ENCODE measurements around the gene TTBK2. TPM values are rescaled to one million over a fixed set of nuclear protein-coding genes. Genes with fewer than 3 reads are reported as not detected.
A peak's percentile ranks its signal among the peaks of the same experiment; 100 is the strongest.

TTBK2 gene
- total RNA-seq, 2 donors from 2014 or later, result 6.8 to 9.1 TPM

GRCh38 chr15:42741710-42742109, 178.9 kb downstream of the TTBK2 start:
- no peak for DNase-seq
- H3K9ac ChIP-seq (ENCODE audit: low read depth in 2 of 2, low read length in 2 of 2), result no peak overlapping the region

DNA sequence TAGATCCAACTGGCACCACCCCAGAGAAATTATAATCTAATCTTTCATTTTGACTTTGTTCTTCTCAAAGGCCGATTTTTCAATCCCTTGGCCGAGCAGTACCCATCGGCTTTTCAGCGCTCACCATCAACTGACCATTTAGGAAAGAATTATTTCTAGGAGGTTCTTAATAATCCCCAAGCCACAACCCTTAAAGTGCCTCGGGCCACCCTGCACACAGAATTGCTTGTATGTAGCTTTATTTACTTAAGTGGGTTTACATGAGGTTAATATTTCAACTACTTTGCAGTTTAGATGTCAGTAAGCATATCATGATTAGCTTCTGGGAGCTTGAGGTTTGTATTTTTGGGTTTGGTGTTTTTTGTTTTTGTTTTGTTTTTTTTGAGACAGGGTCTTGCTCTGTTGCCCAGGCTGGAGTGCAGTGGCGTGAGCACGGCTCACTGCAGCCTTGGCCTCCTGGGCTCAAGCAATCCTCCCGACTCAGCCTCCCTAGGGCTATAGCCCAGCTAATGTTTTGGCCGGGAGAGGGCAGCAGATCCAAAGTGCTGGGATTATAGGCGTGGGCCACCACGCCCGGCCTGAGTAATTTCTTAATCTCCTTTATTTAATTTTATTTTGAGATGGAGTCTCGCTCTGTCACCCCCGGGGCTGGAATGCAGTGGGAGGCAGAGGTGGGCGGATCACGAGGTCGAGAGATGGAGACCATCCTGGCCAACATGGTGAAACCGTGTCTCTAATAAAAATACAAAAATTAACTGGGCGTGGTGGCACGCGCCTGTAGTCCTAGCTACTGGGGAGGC, 182.8 kb downstream of the TTBK2 start:
- peak overlapping the region; percentile 67 to 70 for H3K9ac ChIP-seq (ENCODE audit: low read depth in 2 of 2, low read length in 2 of 2)
- H3K9me3 ChIP-seq, result no peaks in the 10 kb centered on the region
- H3K27me3 ChIP-seq, result no peaks in the 10 kb centered on the region
- H3K27ac ChIP-seq, result peak overlapping the region; percentile 75
- peak overlapping the region; percentile 99 for H3K4me3 ChIP-seq
- peaks cover 4% of the 10 kb centered on the region for H3K36me3 ChIP-seq
- peaks cover 5% of the 10 kb centered on the region for H3K4me1 ChIP-seq
- peak; percentile 64 for DNase-seq
- TF ChIP-seq, protein P1, sequence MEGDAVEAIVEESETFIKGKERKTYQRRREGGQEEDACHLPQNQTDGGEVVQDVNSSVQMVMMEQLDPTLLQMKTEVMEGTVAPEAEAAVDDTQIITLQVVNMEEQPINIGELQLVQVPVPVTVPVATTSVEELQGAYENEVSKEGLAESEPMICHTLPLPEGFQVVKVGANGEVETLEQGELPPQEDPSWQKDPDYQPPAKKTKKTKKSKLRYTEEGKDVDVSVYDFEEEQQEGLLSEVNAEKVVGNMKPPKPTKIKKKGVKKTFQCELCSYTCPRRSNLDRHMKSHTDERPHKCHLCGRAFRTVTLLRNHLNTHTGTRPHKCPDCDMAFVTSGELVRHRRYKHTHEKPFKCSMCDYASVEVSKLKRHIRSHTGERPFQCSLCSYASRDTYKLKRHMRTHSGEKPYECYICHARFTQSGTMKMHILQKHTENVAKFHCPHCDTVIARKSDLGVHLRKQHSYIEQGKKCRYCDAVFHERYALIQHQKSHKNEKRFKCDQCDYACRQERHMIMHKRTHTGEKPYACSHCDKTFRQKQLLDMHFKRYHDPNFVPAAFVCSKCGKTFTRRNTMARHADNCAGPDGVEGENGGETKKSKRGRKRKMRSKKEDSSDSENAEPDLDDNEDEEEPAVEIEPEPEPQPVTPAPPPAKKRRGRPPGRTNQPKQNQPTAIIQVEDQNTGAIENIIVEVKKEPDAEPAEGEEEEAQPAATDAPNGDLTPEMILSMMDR (IDR thresholded peaks at IDR 0.05), result peak; percentile 42
- intact Hi-C loops (cut with DNase I), result loop anchor here (2.0 kb wide), 1 partner anchor 185 kb away; no protein-coding TSS in a partner anchor

More at GRCh38 chr15:42741710-42742109, 178.9 kb downstream of the TTBK2 start:
- H3K9me3 ChIP-seq, result no peaks in the 10 kb centered on the region
- H3K27me3 ChIP-seq, result no peaks in the 10 kb centered on the region
- intact Hi-C loops (cut with DNase I), result no loop called here
- no peak overlapping the region for H3K4me3 ChIP-seq
- no peaks in the 10 kb centered on the region for H3K36me3 ChIP-seq
- no peak overlapping the region for H3K27ac ChIP-seq
- TF ChIP-seq, protein P1 (IDR thresholded peaks at IDR 0.05), result no peak
- H3K4me1 ChIP-seq, result no peaks in the 10 kb centered on the region

DNA sequence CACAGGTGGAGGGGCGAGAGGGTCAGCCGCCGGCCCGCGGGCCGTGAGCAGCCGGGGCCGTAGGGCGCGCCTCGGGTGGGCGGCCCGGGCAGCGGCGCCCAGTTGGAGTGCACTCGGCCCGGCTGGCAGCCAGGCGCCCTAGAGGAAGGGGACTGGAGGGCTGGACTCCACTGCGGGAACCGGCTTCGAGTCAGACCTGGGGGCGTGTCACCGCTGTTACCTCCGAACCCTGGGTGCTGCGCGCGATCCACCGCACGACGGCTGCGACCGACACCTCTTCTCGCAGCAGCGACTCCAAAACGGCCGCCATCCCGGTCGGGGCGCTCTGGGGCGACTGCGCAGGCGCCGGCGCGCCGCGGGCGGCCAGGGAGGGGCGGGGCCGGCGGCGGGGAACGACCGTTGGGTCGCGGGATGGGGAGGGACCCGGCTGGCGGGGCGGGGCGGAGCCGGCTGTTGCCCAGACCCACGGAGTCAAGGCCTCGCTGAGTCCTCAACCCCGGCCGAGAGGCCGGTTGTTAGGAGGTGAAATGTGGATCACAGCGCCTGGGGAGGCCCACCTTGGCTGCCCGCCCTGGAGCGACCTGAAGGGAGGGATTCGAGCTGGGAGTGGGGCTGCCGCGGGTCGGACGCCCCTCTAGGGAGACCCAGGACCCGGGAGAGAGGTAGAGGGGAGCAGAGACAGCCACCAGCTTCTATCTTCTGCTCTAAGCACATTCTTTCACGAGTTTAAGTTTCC, 183.6 kb downstream of the TTBK2 start, which contains the start of gene CDAN1:
Gene CDAN1 (minus strand): TSS at position 336 of the 736 bp plus-strand sequence. CDS start 26 bp downstream, at position 310.
- peak; percentile 93 for DNase-seq
- Histone ChIP-seq H3K4me1 (peaks cover 5% of the 10 kb centered on the region), H3K27me3 (no peaks in the 10 kb centered on the region), H3K9me3 (no peaks in the 10 kb centered on the region), H3K9ac (ENCODE audit: low read depth in 2 of 2, low read length in 2 of 2) (peak within 1 kb of the TSS; percentile 70 to 85), H3K36me3 (peaks cover 4% of the 10 kb centered on the region), H3K4me3 (peak within 1 kb of the TSS; percentile 99), H3K27ac (peak within 1 kb of the TSS; percentile 75)
- intact Hi-C loops (cut with DNase I), result loop anchor here (2.0 kb wide), 1 partner anchor 186 kb away; no protein-coding TSS in a partner anchor
- TF ChIP-seq, protein P1 (IDR thresholded peaks at IDR 0.05), result no peak

GRCh38 chr15:42736178-42736792, 184.3 kb downstream of the TTBK2 start:
- DNase-seq, result no peak
- TF ChIP-seq, protein P1 (IDR thresholded peaks at IDR 0.05), result no peak
- Histone ChIP-seq H3K27me3 (no peaks in the 10 kb centered on the region), H3K9me3 (no peaks in the 10 kb centered on the region), H3K4me3 (peak overlapping the region; percentile 99), H3K9ac (ENCODE audit: low read depth in 2 of 2, low read length in 2 of 2) (peak overlapping the region; percentile 70 to 85), H3K27ac (peak overlapping the region; percentile 75), H3K4me1 (peaks cover 5% of the 10 kb centered on the region), H3K36me3 (peaks cover 4% of the 10 kb centered on the region)
- intact Hi-C loops (cut with DNase I), result loop anchor here (2.0 kb wide), 1 partner anchor 187 kb away; no protein-coding TSS in a partner anchor
